IMR-90 (cell line): ENCODE results near the gene NUAK1. TPM values are rescaled to one million over a fixed set of nuclear protein-coding genes. Genes with fewer than 3 reads are reported as not detected.

Experiments
- ATAC-seq: fragments of 200-7000 bp; cut with Tn5 transposase; 2 replicates; pipeline ENCODE4 v1.9.1; 2020; ENCODE audit warnings: low read depth, mild to moderate bottlenecking, moderate library complexity
- BruUV-seq: library from RNA; stranded (reverse); fragments of 400-500 nt; replicated peaks from 2 replicates; lab custom pipeline; 2021; lab: Mats Ljungman, UMichigan
- CTCF ChIA-PET: fragments of 300-600 bp; formaldehyde crosslinking; extraction: SDS; loops from one replicate; lab custom pipeline; 2021; ENCODE audit warnings: antibody characterized with exemption; lab: Yijun Ruan, JAX
- POLR2A ChIA-PET: fragments of 300-600 bp; sonication (Branson Sonifier 250); formaldehyde crosslinking; loops from one replicate; lab custom pipeline; 2022; ENCODE audit warnings: antibody characterized with exemption; ENCODE audit not compliant: unreplicated experiment; lab: Charles Lee
- DNase-seq: peaks from one replicate; pipeline ENCODE4 v3.0.0; 2013
- H2AFZ ChIP-seq: replicated peaks from 2 replicates; pipeline ENCODE3; 2013; ENCODE audit warnings: low read length, mild to moderate bottlenecking; ENCODE audit not compliant: poor library complexity
- H2AK5ac ChIP-seq: 2 replicates; pipeline ENCODE4 v1.6.1; 2013; ENCODE audit warnings: low read depth, low read length, inconsistent platforms
- H2AK9ac ChIP-seq: replicated peaks from 2 replicates; pipeline ENCODE3; 2013; ENCODE audit warnings: mild to moderate bottlenecking, low read depth, low read length, moderate library complexity; ENCODE audit not compliant: poor library complexity
- H2BK120ac ChIP-seq: 2 replicates; pipeline ENCODE4 v1.6.1; 2013; ENCODE audit warnings: low read depth, low read length, inconsistent platforms
- H2BK15ac ChIP-seq: 3 replicates; pipeline ENCODE4 v1.6.1; 2013; ENCODE audit warnings: low read depth, low read length, inconsistent platforms
- H2BK20ac ChIP-seq: 2 replicates; pipeline ENCODE4 v1.6.1; 2013; ENCODE audit warnings: low read depth, mild to moderate bottlenecking, inconsistent platforms, low read length, moderate library complexity
- H2BK5ac ChIP-seq: 2 replicates; pipeline ENCODE4 v1.6.1; 2013; ENCODE audit warnings: mild to moderate bottlenecking, low read depth, low read length, inconsistent platforms; ENCODE audit not compliant: poor library complexity, severe bottlenecking
- H3K14ac ChIP-seq: replicated peaks from 2 replicates; pipeline ENCODE4 v1.6.1; 2013; ENCODE audit warnings: low read depth, low read length, inconsistent platforms
- H3K18ac ChIP-seq: 2 replicates; pipeline ENCODE4 v1.6.1; 2013; ENCODE audit warnings: low read depth, low read length, control low read depth
- H3K23ac ChIP-seq: 2 replicates; pipeline ENCODE4 v1.6.1; 2013; ENCODE audit warnings: low read depth, low read length, inconsistent platforms
- H3K27ac ChIP-seq: 2 replicates; pipeline ENCODE4 v1.5.1; 2013; ENCODE audit warnings: mild to moderate bottlenecking, control low read depth, low read length; ENCODE audit not compliant: insufficient read depth
- H3K27me3 ChIP-seq: 2 replicates; pipeline ENCODE4 v1.6.1; 2013; ENCODE audit warnings: low read length; ENCODE audit not compliant: control insufficient read depth, insufficient read depth
- H3K36me3 ChIP-seq: 2 replicates; pipeline ENCODE4 v1.6.1; 2013; ENCODE audit warnings: low read length, mixed read lengths; ENCODE audit not compliant: control insufficient read depth, insufficient read depth
- H3K4ac ChIP-seq: 2 replicates; pipeline ENCODE4 v1.6.1; 2013; ENCODE audit warnings: low read depth, low read length, inconsistent platforms
- H3K4me1 ChIP-seq: 2 replicates; pipeline ENCODE4 v1.6.1; 2013; ENCODE audit warnings: low read length, mixed read lengths; ENCODE audit not compliant: control insufficient read depth, insufficient read depth
- H3K4me2 ChIP-seq: 2 replicates; pipeline ENCODE4 v1.6.1; 2013; ENCODE audit warnings: low read depth, mild to moderate bottlenecking, control low read depth, low read length, moderate library complexity
- H3K4me3 ChIP-seq: 2 replicates; pipeline ENCODE4 v1.5.1; 2013; ENCODE audit warnings: low read depth, mild to moderate bottlenecking, control low read depth, low read length, moderate library complexity; ENCODE audit not compliant: insufficient read depth
- H3K56ac ChIP-seq: 2 replicates; pipeline ENCODE4 v1.6.1; 2013; ENCODE audit warnings: low read length, inconsistent platforms; ENCODE audit not compliant: insufficient read depth; ENCODE audit errors: extremely low read depth
- H3K79me1 ChIP-seq, 2 experiments: 2 replicates each; pipeline ENCODE4 v1.6.1; 2013; ENCODE audit warnings: low read length in 2 of 2, inconsistent platforms in 1 of 2, low read depth in 1 of 2
- H3K9ac ChIP-seq: 2 replicates; pipeline ENCODE4 v1.6.1; 2013; ENCODE audit warnings: low read depth, low read length, control low read depth
- H3K9me1 ChIP-seq: 2 replicates; pipeline ENCODE4 v1.6.1; 2013; ENCODE audit warnings: low read length, inconsistent platforms; ENCODE audit not compliant: insufficient read depth
- H3K9me3 ChIP-seq: 2 replicates; pipeline ENCODE4 v1.6.1; 2013; ENCODE audit warnings: low read length; ENCODE audit not compliant: control insufficient read depth, insufficient read depth
- H4K20me1 ChIP-seq: 2 replicates; pipeline ENCODE4 v1.6.1; 2013; ENCODE audit warnings: low read length, inconsistent platforms; ENCODE audit not compliant: insufficient read depth
- H4K5ac ChIP-seq: 2 replicates; pipeline ENCODE4 v1.6.1; 2013; ENCODE audit warnings: mild to moderate bottlenecking, low read depth, low read length, control low read depth
- H4K8ac ChIP-seq, 2 experiments: 2 replicates each; pipeline ENCODE4 v1.6.1; 2013; ENCODE audit warnings: low read depth in 2 of 2, low read length in 2 of 2, control low read depth in 1 of 2, inconsistent platforms in 1 of 2
- H4K91ac ChIP-seq: 2 replicates; pipeline ENCODE4 v1.6.1; 2013; ENCODE audit warnings: low read depth, low read length, inconsistent platforms; ENCODE audit not compliant: insufficient read depth
- BHLHE40 ChIP-seq: fragments of 150-350 bp; IDR thresholded peaks from 2 replicates; pipeline ENCODE4 v1.6.1; 2016; ENCODE audit warnings: mild to moderate bottlenecking, low read depth, low read length
- CTCF ChIP-seq: conservative IDR thresholded peaks from 2 replicates; pipeline ENCODE4 v1.5.1; 2012; ENCODE audit warnings: mild to moderate bottlenecking, low read depth, low read length, improper control_type of control experiment
- FOS ChIP-seq: fragments of 150-350 bp; IDR thresholded peaks from 2 replicates; pipeline ENCODE4 v1.6.1; 2016; ENCODE audit warnings: low read depth, low read length
- NFE2L2 ChIP-seq: fragments of 150-350 bp; IDR thresholded peaks from 2 replicates; pipeline ENCODE4 v1.6.1; 2016; ENCODE audit warnings: low read depth, mild to moderate bottlenecking, low read length
- POLR2A ChIP-seq: IDR thresholded peaks from 2 replicates; pipeline ENCODE4 v1.6.1; 2012; ENCODE audit warnings: mild to moderate bottlenecking, low read depth, low read length
- RAD21 ChIP-seq: IDR thresholded peaks from 2 replicates; pipeline ENCODE4 v1.6.1; 2012; ENCODE audit warnings: low read length, improper control_type of control experiment
- RCOR1 ChIP-seq: IDR thresholded peaks from 2 replicates; pipeline ENCODE4 v1.6.1; 2012; ENCODE audit warnings: mild to moderate bottlenecking, low read length, improper control_type of control experiment; ENCODE audit not compliant: insufficient replicate concordance
- WGBS, 2 experiments: methylation state at CpG; one replicate each; pipeline versions ENCODE4 v1.1.5 to v1.1.7; 2013; ENCODE audit warnings: missing lambda C conversion rate in 2 of 2; ENCODE audit not compliant: insufficient read length in 1 of 2; ENCODE audit errors: extremely low coverage in 2 of 2; 5-methylcytosine and 5-hydroxymethylcytosine counted together
- dilution Hi-C: fragments of 300-500 bp; cut with HindIII; formaldehyde crosslinking; loops from one replicate; pipeline ENCODE4 v1.14.3; 2018; ENCODE audit warnings: low sequenced_read_pairs; ENCODE audit not compliant: unreplicated experiment
- in situ Hi-C: fragments of 300-500 bp; cut with MboI; formaldehyde crosslinking; loops from 3 replicates; pipeline ENCODE4 v1.14.3; 2019; ENCODE audit warnings: low sequenced_read_pairs, inconsistent platforms, mixed read lengths
- intact Hi-C: fragments of 100-400 bp; cut with micrococcal nuclease; formaldehyde crosslinking; loops from 2 replicates; pipeline ENCODE4 v1.10.0; 2022
- polyA plus RNA-seq, 3 experiments: library from polyadenylated mRNA; depleted of rRNA; stranded (reverse); fragments of >200 nt; gene quantifications; 2 replicates each; pipeline ENCODE4 v1.2.3, GENCODE V29; 2012; ENCODE audit warnings: low replicate concordance in 1 of 3
- total RNA-seq: library from RNA; depleted of rRNA; stranded (reverse); fragments of >200 nt; gene quantifications from 2 replicates; pipeline ENCODE4 v1.2.3, GENCODE V29; 2012
- TF ChIP-seq, protein P1 (sequence below): fragments of 150-350 bp; IDR thresholded peaks from 2 replicates; pipeline ENCODE4 v1.6.1; 2017; ENCODE audit warnings: mild to moderate bottlenecking, antibody characterized with exemption, low read length, low read depth

Gene NUAK1
- total and polyA plus RNA-seq, 2 of the 4 experiments (the other 2 are of a cell fraction): 4.8 to 8.8 TPM

DNA sequence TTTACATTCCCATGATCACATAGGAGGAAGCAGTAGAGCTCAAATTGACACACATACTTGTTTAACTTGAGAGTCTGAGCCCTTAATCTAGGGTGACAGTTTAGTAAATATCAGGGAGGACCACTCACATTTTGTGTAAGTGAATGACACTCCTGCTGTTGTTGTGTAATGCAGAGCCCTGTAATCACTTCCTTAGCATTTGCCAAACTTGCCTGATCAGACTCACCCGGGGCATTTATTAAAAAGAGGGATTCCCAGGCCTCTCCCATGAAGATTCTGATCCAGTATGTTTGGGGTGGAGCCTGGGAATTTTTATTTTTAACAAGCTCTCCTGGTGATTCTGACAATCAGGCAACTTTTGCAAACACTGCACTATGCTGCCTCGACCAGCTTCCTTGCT is 119.6 kb downstream of the NUAK1 start:
- H3K27me3 ChIP-seq: no peaks in the 10 kb centered on the region
- ChIA-PET POLR2A (no interaction called here), CTCF (no interaction called here)
- H2BK20ac ChIP-seq: no peak overlapping the region
- H3K4me2 ChIP-seq: no peak overlapping the region
- H3K23ac ChIP-seq: no peak overlapping the region
- TF ChIP-seq NFE2L2: no peak
- no peak for TF ChIP-seq RAD21
- TF ChIP-seq, protein P1, sequence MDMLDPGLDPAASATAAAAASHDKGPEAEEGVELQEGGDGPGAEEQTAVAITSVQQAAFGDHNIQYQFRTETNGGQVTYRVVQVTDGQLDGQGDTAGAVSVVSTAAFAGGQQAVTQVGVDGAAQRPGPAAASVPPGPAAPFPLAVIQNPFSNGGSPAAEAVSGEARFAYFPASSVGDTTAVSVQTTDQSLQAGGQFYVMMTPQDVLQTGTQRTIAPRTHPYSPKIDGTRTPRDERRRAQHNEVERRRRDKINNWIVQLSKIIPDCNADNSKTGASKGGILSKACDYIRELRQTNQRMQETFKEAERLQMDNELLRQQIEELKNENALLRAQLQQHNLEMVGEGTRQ: no peak
- no peak for TF ChIP-seq CTCF
- TF ChIP-seq BHLHE40: no peak
- TF ChIP-seq FOS: no peak
- no peak for TF ChIP-seq POLR2A
- no peak for TF ChIP-seq RCOR1
- H3K27ac ChIP-seq: no peak overlapping the region
- H4K8ac ChIP-seq: no peak overlapping the region
- DNase-seq: no peak
- no peak overlapping the region for H2AFZ ChIP-seq
- intact Hi-C loops (no loop called here), dilution Hi-C loops (no loop called here), in situ Hi-C loops (no loop called here)
- no peak overlapping the region for H2AK5ac ChIP-seq
- H3K36me3 ChIP-seq: no peaks in the 10 kb centered on the region
- no peak overlapping the region for H2BK5ac ChIP-seq
- peaks cover 12% of the 10 kb centered on the region for H3K4me1 ChIP-seq
- no peaks in the 10 kb centered on the region for H3K79me1 ChIP-seq
- ATAC-seq: no peak
- H3K18ac ChIP-seq: no peak overlapping the region
- no peak overlapping the region for H3K56ac ChIP-seq
- H3K9ac ChIP-seq: no peak overlapping the region
- H4K5ac ChIP-seq: no peak overlapping the region
- no peak overlapping the region for H2BK120ac ChIP-seq
- no peak overlapping the region for H3K4me3 ChIP-seq
- H2AK9ac ChIP-seq: no peak overlapping the region
- BruUV-seq: no TSS peak
- H3K4ac ChIP-seq: no peak overlapping the region
- no peaks in the 10 kb centered on the region for H4K20me1 ChIP-seq
- no peak overlapping the region for H3K14ac ChIP-seq
- no peak overlapping the region for H4K91ac ChIP-seq
- no peaks in the 10 kb centered on the region for H3K9me1 ChIP-seq
- peaks cover 2% of the 10 kb centered on the region for H3K9me3 ChIP-seq
- no peak overlapping the region for H2BK15ac ChIP-seq
- no CpG with 5 or more reads among the region's 2 CpGs for WGBS, 2 experiments
